ACC112 (cell line): ENCODE data around the gene CD247.

ENCODE experiments used
- H2AFZ ChIP-seq: fragments of 200-600 bp; sonication (generic); one replicate; pipeline ENCODE4 v1.6.0; 2017; ENCODE audit warnings: antibody characterized with exemption, low read length; ENCODE audit not compliant: unreplicated experiment
- H3K27ac ChIP-seq: fragments of 200-600 bp; sonication (generic); 2 replicates; pipeline ENCODE4 v1.5.1; 2014; ENCODE audit warnings: low read depth, mild to moderate bottlenecking, antibody characterized with exemption, low read length, moderate library complexity
- H3K27me3 ChIP-seq: fragments of 200-600 bp; sonication (generic); 2 replicates; pipeline ENCODE4 v1.6.1; 2014; ENCODE audit warnings: mild to moderate bottlenecking, antibody characterized with exemption, low read length, moderate library complexity, mixed read lengths; ENCODE audit not compliant: insufficient read depth
- H3K36me3 ChIP-seq: fragments of 200-600 bp; sonication (generic); 2 replicates; pipeline ENCODE4 v1.6.1; 2016; ENCODE audit warnings: mild to moderate bottlenecking, antibody characterized with exemption, low read length, moderate library complexity, mixed read lengths; ENCODE audit not compliant: insufficient read depth
- H3K4me1 ChIP-seq: fragments of 200-600 bp; sonication (generic); one replicate; pipeline ENCODE4 v1.6.1; 2016; ENCODE audit warnings: low read length, mixed read lengths; ENCODE audit not compliant: insufficient read depth, unreplicated experiment, control insufficient read depth
- H3K4me3 ChIP-seq: fragments of 200-600 bp; sonication (generic); 2 replicates; pipeline ENCODE4 v1.5.1; 2014; ENCODE audit warnings: mild to moderate bottlenecking, low read depth, low read length
- H3K79me2 ChIP-seq: fragments of 200-600 bp; sonication (generic); one replicate; pipeline ENCODE4 v1.6.0; 2016; ENCODE audit warnings: low read length; ENCODE audit not compliant: control insufficient read depth, unreplicated experiment, insufficient read depth

CD247 gene

GRCh38 chr1:167456926-167457325 is 61.4 kb downstream of the CD247 start:
- Histone ChIP-seq H3K27ac (no peak overlapping the region), H3K36me3 (no peaks in the 10 kb centered on the region), H2AFZ (no peak overlapping the region), H3K79me2 (no peaks in the 10 kb centered on the region), H3K4me1 (no peaks in the 10 kb centered on the region), H3K27me3 (0 out of 2 replicates have a peak, but pooled peaks cover 9% of the 10 kb centered on the region), H3K4me3 (no peak overlapping the region)

- Histone ChIP-seq H3K4me1 (no peaks in the 10 kb centered on the region), H3K36me3 (no peaks in the 10 kb centered on the region), H2AFZ (no peak overlapping the region), H3K27ac (no peak overlapping the region), H3K79me2 (no peaks in the 10 kb centered on the region), H3K4me3 (no peak overlapping the region), H3K27me3 (0 out of 2 replicates have a peak, but pooled peaks cover 9% of the 10 kb centered on the region)
Measured at GRCh38 chr1:167456524-167456923, 61.8 kb downstream of the CD247 start.

- peak overlapping the region; percentile 96 for H3K4me3 ChIP-seq
- peak overlapping the region; percentile 98 for H2AFZ ChIP-seq
- no peaks in the 10 kb centered on the region for H3K36me3 ChIP-seq
- 0 out of 2 replicates have a peak, but pooled peaks cover 9% of the 10 kb centered on the region for H3K27me3 ChIP-seq
- H3K27ac ChIP-seq = no peak overlapping the region
- no peaks in the 10 kb centered on the region for H3K79me2 ChIP-seq
- no peaks in the 10 kb centered on the region for H3K4me1 ChIP-seq
Measured at GRCh38 chr1:167455786-167456446, 62.4 kb downstream of the CD247 start.

DNA sequence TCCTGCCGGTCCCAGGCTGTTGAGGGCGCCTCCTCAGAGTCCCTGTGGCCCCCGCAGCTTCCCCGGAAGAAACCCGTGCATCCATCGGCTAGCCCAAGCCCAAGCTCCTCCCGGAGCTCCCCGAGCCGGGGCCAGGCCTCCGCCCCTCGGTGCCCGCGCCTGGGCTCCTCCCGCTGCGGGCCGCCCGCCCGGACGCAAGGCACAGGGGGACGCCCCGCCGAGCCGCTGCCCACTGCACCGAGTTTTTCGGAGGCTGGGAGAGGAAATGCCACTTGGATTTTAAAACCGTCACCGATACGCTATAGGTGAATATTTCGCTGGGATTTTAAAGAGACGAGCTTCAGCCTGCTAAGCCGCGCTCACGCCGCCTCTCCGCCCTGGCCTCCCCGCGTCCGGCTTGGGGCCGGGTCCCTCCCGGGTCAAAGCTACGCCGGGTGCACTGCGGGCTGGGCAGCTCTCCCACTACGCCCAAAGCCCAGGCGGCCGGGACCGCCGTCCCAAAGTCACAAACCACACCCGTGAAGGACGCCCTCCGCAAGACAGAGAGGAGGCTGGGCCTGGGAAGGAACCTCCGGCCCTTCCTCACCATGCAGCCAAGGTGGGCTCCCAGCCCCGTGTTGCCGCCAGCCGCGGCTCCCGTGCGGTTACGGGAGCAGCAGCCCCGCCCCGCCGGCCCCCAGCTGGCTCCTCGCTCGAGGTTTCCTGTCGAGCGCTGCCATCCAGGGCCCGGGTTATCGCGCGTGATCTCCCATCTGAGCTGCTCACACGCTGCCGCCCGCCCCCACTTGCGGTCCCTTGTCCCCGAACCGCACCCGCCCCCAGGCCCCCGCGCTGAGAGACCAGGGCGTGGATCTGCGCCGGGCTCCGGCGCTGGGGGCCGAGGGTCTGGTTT is 63.2 kb downstream of the CD247 start:
- no peaks in the 10 kb centered on the region for H3K36me3 ChIP-seq
- peak overlapping the region; percentile 98 for H2AFZ ChIP-seq
- no peaks in the 10 kb centered on the region for H3K4me1 ChIP-seq
- H3K27me3 ChIP-seq = 0 out of 2 replicates have a peak, but pooled peaks cover 9% of the 10 kb centered on the region
- H3K79me2 ChIP-seq = no peaks in the 10 kb centered on the region
- H3K4me3 ChIP-seq = peak overlapping the region; percentile 96
- no peak overlapping the region for H3K27ac ChIP-seq

GRCh38 chr1:167454304-167454893 is 63.9 kb downstream of the CD247 start:
- Histone ChIP-seq H2AFZ (peak overlapping the region; percentile 98), H3K79me2 (no peaks in the 10 kb centered on the region), H3K4me3 (peak overlapping the region; percentile 96)

GRCh38 chr1:167453123-167453522 is 65.2 kb downstream of the CD247 start:
- Histone ChIP-seq H3K27me3 (0 out of 2 replicates have a peak, but pooled peaks cover 8% of the 10 kb centered on the region), H3K4me3 (no peak overlapping the region), H3K4me1 (no peaks in the 10 kb centered on the region), H3K27ac (no peak overlapping the region), H2AFZ (no peak overlapping the region), H3K79me2 (no peaks in the 10 kb centered on the region), H3K36me3 (no peaks in the 10 kb centered on the region)

More at GRCh38 chr1:167454304-167454893, 63.9 kb downstream of the CD247 start:
- no peaks in the 10 kb centered on the region for H3K4me1 ChIP-seq
- no peak overlapping the region for H3K27ac ChIP-seq
- 0 out of 2 replicates have a peak, but pooled peaks cover 9% of the 10 kb centered on the region for H3K27me3 ChIP-seq
- no peaks in the 10 kb centered on the region for H3K36me3 ChIP-seq

GRCh38 chr1:167452483-167452882 is 65.8 kb downstream of the CD247 start:
- no peak overlapping the region for H2AFZ ChIP-seq
- 0 out of 2 replicates have a peak, but pooled peaks cover 6% of the 10 kb centered on the region for H3K27me3 ChIP-seq
- no peaks in the 10 kb centered on the region for H3K36me3 ChIP-seq
- H3K4me3 ChIP-seq = no peak overlapping the region
- no peaks in the 10 kb centered on the region for H3K4me1 ChIP-seq
- no peaks in the 10 kb centered on the region for H3K79me2 ChIP-seq
- H3K27ac ChIP-seq = no peak overlapping the region

GRCh38 chr1:167450843-167451242 is 67.5 kb downstream of the CD247 start:
- H3K27ac ChIP-seq = no peak overlapping the region
- H3K27me3 ChIP-seq = no peaks in the 10 kb centered on the region
- no peaks in the 10 kb centered on the region for H3K4me1 ChIP-seq
- no peaks in the 10 kb centered on the region for H3K79me2 ChIP-seq
- H3K4me3 ChIP-seq = no peak overlapping the region
- H3K36me3 ChIP-seq = no peaks in the 10 kb centered on the region
- no peak overlapping the region for H2AFZ ChIP-seq

GRCh38 chr1:167447521-167448136 is 70.7 kb downstream of the CD247 start:
- Histone ChIP-seq H3K36me3 (no peaks in the 10 kb centered on the region), H3K79me2 (no peaks in the 10 kb centered on the region), H2AFZ (no peak overlapping the region), H3K4me1 (no peaks in the 10 kb centered on the region), H3K27ac (no peak overlapping the region), H3K27me3 (no peaks in the 10 kb centered on the region), H3K4me3 (no peak overlapping the region)

DNA sequence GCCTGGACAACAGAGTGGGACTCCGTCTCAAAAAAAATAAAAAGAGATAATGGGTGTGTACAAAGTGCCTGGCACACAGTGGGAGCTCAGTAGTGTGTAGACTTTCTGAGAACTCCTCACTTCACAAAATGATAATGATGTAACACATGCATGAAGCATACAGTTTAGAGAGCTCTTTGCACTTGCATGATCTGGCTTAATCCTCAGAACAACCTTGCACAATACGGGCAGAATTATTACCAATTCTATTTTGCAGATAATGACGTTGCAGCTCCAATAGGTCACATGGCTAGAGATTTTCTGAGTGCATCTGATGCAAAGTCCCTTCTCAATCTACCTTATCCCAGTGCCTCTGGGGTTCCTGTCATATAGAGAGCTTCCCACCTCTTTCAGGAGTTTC is 71.4 kb downstream of the CD247 start:
- Histone ChIP-seq H3K27me3 (no peaks in the 10 kb centered on the region), H3K27ac (no peak overlapping the region), H3K4me1 (no peaks in the 10 kb centered on the region), H2AFZ (no peak overlapping the region), H3K79me2 (no peaks in the 10 kb centered on the region), H3K4me3 (no peak overlapping the region), H3K36me3 (no peaks in the 10 kb centered on the region)
